ENCODE measurements around the gene NUTF2. TPM values are rescaled to one million over a fixed set of nuclear protein-coding genes. Genes with fewer than 3 reads are reported as not detected.

Gene NUTF2
- total RNA-seq, 1 experiment from 2014 or later = 224 TPM

DNA sequence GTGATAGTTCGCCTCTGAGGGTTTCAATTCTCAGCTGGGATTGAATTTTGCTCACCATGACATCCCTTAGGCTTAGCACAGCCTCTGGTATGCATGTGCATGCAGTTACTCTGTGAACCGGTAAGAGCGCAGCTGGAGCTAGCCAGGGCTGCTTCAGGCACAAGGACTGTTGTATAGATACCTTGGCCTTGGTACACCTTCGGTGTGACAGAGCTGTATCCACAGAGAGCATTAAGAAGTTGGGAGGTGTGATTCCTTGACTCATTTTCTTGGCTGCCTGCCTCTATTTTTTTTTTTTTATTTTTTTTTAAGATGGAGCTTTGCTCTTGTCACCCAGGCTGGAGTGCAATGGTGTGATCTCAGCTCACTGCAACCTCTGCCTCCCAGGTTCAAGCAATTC lies 2.2 kb upstream of the NUTF2 start:
- TF ChIP-seq, protein P1, sequence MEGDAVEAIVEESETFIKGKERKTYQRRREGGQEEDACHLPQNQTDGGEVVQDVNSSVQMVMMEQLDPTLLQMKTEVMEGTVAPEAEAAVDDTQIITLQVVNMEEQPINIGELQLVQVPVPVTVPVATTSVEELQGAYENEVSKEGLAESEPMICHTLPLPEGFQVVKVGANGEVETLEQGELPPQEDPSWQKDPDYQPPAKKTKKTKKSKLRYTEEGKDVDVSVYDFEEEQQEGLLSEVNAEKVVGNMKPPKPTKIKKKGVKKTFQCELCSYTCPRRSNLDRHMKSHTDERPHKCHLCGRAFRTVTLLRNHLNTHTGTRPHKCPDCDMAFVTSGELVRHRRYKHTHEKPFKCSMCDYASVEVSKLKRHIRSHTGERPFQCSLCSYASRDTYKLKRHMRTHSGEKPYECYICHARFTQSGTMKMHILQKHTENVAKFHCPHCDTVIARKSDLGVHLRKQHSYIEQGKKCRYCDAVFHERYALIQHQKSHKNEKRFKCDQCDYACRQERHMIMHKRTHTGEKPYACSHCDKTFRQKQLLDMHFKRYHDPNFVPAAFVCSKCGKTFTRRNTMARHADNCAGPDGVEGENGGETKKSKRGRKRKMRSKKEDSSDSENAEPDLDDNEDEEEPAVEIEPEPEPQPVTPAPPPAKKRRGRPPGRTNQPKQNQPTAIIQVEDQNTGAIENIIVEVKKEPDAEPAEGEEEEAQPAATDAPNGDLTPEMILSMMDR (IDR thresholded peaks at IDR 0.05; ENCODE audit: unreplicated experiment) = no peak
- no peaks in the 10 kb centered on the region for H3K9me3 Mint-ChIP-seq (ENCODE audit: low read depth, unreplicated experiment)
- no peaks in the 10 kb centered on the region for H3K27me3 Mint-ChIP-seq (ENCODE audit: unreplicated experiment)
- H3K4me3 Mint-ChIP-seq (ENCODE audit: low read depth, unreplicated experiment) = no peak overlapping the region
- peaks cover 25% of the 10 kb centered on the region for H3K4me1 Mint-ChIP-seq (ENCODE audit: low read depth, unreplicated experiment)
- BruUV-seq (replicated peaks) = no TSS peak
- peaks cover 58% of the 10 kb centered on the region for H3K36me3 Mint-ChIP-seq (ENCODE audit: insufficient read depth, unreplicated experiment)
- CTCF ChIA-PET = interaction anchor here (1.1 to 1.6 kb wide), 2 partner anchors 10 to 14 kb away, joined by 3 to 6 read pairs; no protein-coding TSS in a partner anchor
- intact Hi-C loops (cut with micrococcal nuclease; ENCODE audit: unreplicated experiment) = no loop called here
- no peak for DNase-seq
- no peak overlapping the region for H3K27ac Mint-ChIP-seq (ENCODE audit: unreplicated experiment)

DNA sequence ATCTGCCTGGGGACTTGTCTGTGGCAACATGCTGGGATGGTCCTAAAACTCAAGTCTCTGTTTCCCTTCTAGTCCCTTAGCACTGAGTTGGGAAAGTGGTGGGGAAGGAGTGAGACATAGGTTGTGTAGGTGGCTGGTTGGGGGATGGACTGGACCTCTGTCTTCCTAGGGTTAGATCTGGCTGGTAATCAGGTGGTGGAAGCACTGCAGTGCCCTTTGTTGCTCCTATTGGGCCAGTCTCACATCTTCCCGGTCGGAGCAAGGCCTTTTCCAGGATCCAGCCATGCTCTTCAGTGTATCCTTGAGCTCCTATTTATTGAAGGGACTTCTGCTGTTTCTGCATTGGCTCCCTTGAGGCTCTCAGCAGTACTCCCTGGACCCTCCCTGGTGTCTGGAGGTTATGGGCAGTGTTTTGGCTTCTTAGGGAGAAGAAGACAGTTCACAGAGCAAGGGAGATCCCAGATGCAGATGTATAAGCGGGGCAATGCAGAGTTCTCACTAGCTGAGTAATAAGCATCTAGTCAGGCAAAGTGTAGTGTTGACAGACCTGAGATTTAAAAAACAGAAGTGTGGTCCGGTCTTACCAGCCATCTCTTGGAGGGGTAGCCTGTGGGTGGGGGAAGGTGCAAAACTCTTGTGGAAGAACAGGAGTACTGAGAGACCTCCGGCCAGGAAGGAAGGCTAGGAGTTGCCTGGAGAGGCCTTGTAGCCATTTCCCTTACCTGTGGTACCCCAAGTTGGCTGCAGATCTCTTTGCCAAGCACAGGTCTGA lies 1.3 kb upstream of the NUTF2 start:
- H3K9me3 Mint-ChIP-seq (ENCODE audit: low read depth, unreplicated experiment) = no peaks in the 10 kb centered on the region
- DNase-seq = no peak
- TF ChIP-seq, protein P1 (IDR thresholded peaks at IDR 0.05; ENCODE audit: unreplicated experiment) = no peak
- peak overlapping the region; percentile 90 for H3K27ac Mint-ChIP-seq (ENCODE audit: unreplicated experiment)
- no peaks in the 10 kb centered on the region for H3K27me3 Mint-ChIP-seq (ENCODE audit: unreplicated experiment)
- intact Hi-C loops (cut with micrococcal nuclease; ENCODE audit: unreplicated experiment) = no loop called here
- peaks cover 68% of the 10 kb centered on the region for H3K36me3 Mint-ChIP-seq (ENCODE audit: insufficient read depth, unreplicated experiment)
- CTCF ChIA-PET = interaction anchor here (0.6 to 1.6 kb wide), 3 partner anchors 11 to 93 kb away, joined by 3 to 6 read pairs (median 4); no protein-coding TSS in a partner anchor
- H3K4me3 Mint-ChIP-seq (ENCODE audit: low read depth, unreplicated experiment) = peak overlapping the region; percentile 87
- BruUV-seq (replicated peaks) = no TSS peak
- H3K4me1 Mint-ChIP-seq (ENCODE audit: low read depth, unreplicated experiment) = peaks cover 25% of the 10 kb centered on the region

DNA sequence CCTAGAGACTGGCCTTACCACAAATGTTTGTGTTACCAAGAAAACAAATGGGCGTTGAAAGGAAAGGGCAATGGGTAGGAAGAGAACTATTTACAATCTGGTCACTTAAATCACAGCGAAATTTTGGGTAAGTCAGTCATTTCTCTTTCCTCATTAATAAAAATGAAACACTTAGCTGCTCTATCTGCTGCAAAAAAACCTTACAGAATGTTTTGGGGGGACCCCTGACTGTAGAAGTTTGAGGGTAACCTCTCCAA lies 742 bp upstream of the NUTF2 start:
- TF ChIP-seq, protein P1 (IDR thresholded peaks at IDR 0.05; ENCODE audit: unreplicated experiment) = no peak
- DNase-seq = no peak
- BruUV-seq (replicated peaks) = TSS peak; percentile 65
- H3K4me3 Mint-ChIP-seq (ENCODE audit: low read depth, unreplicated experiment) = peak overlapping the region; percentile 87
- H3K27ac Mint-ChIP-seq (ENCODE audit: unreplicated experiment) = peak overlapping the region; percentile 90
- CTCF ChIA-PET = interaction anchor here (0.6 to 1.6 kb wide), 4 partner anchors 12 to 92 kb away, joined by 4 to 6 read pairs (median 5); no protein-coding TSS in a partner anchor
- peaks cover 71% of the 10 kb centered on the region for H3K36me3 Mint-ChIP-seq (ENCODE audit: insufficient read depth, unreplicated experiment)
- no peaks in the 10 kb centered on the region for H3K9me3 Mint-ChIP-seq (ENCODE audit: low read depth, unreplicated experiment)
- H3K4me1 Mint-ChIP-seq (ENCODE audit: low read depth, unreplicated experiment) = peaks cover 25% of the 10 kb centered on the region
- H3K27me3 Mint-ChIP-seq (ENCODE audit: unreplicated experiment) = no peaks in the 10 kb centered on the region
- intact Hi-C loops (cut with micrococcal nuclease; ENCODE audit: unreplicated experiment) = no loop called here

DNA sequence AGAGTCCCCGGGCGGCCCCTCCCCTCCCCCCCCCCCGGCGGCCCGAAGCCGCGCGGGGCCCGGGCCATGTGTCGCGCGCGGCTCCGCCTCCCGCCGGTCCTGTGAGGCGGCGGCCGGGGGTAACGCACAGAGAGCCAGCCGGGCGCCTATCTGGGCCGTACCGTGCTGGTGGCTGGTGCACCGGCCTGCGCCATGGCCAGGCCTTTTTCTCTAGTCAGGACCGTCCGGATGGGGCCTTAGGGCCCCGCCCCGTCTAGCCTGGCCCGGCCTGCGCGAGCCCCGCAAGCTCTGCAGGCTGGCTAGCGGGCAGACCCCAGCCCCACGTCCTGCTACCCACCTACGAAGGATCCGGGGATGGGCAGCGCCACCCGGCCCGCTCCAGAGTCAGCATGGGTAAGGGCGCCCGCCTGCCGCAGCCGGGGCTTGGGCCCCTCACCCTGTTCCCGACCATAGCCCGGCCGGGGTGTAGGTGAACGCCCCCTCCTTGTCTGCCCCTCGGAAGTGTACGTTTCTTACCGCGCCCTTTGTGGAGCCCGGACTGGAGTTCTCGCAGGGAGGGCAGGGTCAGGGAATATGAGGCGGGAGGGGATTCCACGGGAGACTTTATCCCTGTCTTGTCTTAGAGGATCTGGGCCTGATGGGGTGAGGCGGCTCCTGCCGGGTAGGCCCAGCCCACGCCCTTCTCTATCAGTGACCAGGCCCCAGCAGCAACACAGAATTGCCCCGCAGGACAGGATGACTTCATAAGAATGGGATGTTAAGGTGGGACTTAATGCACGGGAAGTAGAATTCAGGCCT lies 530 bp downstream of the NUTF2 start, which contains the start of gene CENPT:
Gene CENPT (minus strand): TSS at position 630 of the 798 bp plus-strand sequence. CDS start 13,834 bp downstream, outside the sequence.
- H3K4me1 Mint-ChIP-seq (ENCODE audit: low read depth, unreplicated experiment) = peaks cover 25% of the 10 kb centered on the region
- intact Hi-C loops (cut with micrococcal nuclease; ENCODE audit: unreplicated experiment) = no loop called here
- peaks cover 61% of the 10 kb centered on the region for H3K36me3 Mint-ChIP-seq (ENCODE audit: insufficient read depth, unreplicated experiment)
- TF ChIP-seq, protein P1 (IDR thresholded peaks at IDR 0.05; ENCODE audit: unreplicated experiment) = no peak
- BruUV-seq (replicated peaks) = no TSS peak
- H3K27ac Mint-ChIP-seq (ENCODE audit: unreplicated experiment) = peak within 1 kb of the TSS; percentile 90
- H3K4me3 Mint-ChIP-seq (ENCODE audit: low read depth, unreplicated experiment) = peak within 1 kb of the TSS; percentile 87
- CTCF ChIA-PET = interaction anchor here (0.6 to 1.5 kb wide), 4 partner anchors 11 to 161 kb away, joined by 3 to 6 read pairs (median 4); no protein-coding TSS in a partner anchor
- no peaks in the 10 kb centered on the region for H3K27me3 Mint-ChIP-seq (ENCODE audit: unreplicated experiment)
- peak; percentile 47 for DNase-seq
- no peaks in the 10 kb centered on the region for H3K9me3 Mint-ChIP-seq (ENCODE audit: low read depth, unreplicated experiment)
